SK-N-SH (cell line): ENCODE results near the gene SLC17A5. TPM values are rescaled to one million over a fixed set of nuclear protein-coding genes. Genes with fewer than 3 reads are reported as not detected.

Experiments
- CTCF ChIA-PET: fragments of 300-600, 350-600 bp; formaldehyde crosslinking; extraction: SDS; loops from one replicate; lab custom pipeline; 2021; lab: Yijun Ruan, JAX
- POLR2A ChIA-PET: fragments of 350-600 bp; sonication (Branson Sonifier 250); formaldehyde crosslinking; extraction: SDS; loops from one replicate; lab custom pipeline; 2020; ENCODE audit warnings: antibody characterized with exemption, inconsistent platforms; lab: Yijun Ruan, JAX
- DNase-seq: peaks from one replicate; pipeline ENCODE4 v3.0.0; 2012
- H2AFZ ChIP-seq: fragments of 200-600 bp; sonication (generic); 2 replicates; pipeline ENCODE4 v1.8.1; 2016; ENCODE audit warnings: antibody characterized with exemption, mild to moderate bottlenecking, low read depth
- H3F3A ChIP-seq: fragments of 200-600 bp; sonication (generic); replicated peaks from 2 replicates; pipeline ENCODE3; 2016; ENCODE audit warnings: antibody characterized with exemption, mild to moderate bottlenecking; ENCODE audit not compliant: insufficient read depth
- H3K27ac ChIP-seq, 2 experiments: fragments of 200-500 bp in 1 of 2; fragments of 200-600 bp in 1 of 2; sonication (Bioruptor generic) in 1 of 2; sonication (generic), shearing (Covaris generic) in 1 of 2; 2 replicates each; pipeline versions ENCODE4 v1.5.1 to v1.6.1; 2014 to 2016; ENCODE audit warnings: low read depth in 2 of 2, inconsistent platforms in 1 of 2, low read length in 1 of 2, mild to moderate bottlenecking in 1 of 2, mixed read lengths in 1 of 2
- H3K27me3 ChIP-seq: fragments of 200-600 bp; sonication (generic), shearing (Covaris generic); 2 replicates; pipeline ENCODE4 v1.6.1; 2016; ENCODE audit warnings: mixed run types; ENCODE audit not compliant: insufficient read depth
- H3K36me3 ChIP-seq, 2 experiments: fragments of 200-500 bp in 1 of 2; fragments of 200-600 bp in 1 of 2; sonication (Bioruptor generic) in 1 of 2; sonication (generic) in 1 of 2; replicated peaks in 1 of 2; 2 replicates each; pipeline versions ENCODE3 to v1.5.1; 2014 to 2016; ENCODE audit warnings: low read length in 1 of 2, mild to moderate bottlenecking in 1 of 2; ENCODE audit not compliant: insufficient read depth in 2 of 2, control insufficient read depth in 1 of 2
- H3K4me1 ChIP-seq, 2 experiments: fragments of 200-500 bp in 1 of 2; fragments of 200-600 bp in 1 of 2; sonication (Bioruptor generic) in 1 of 2; sonication (generic), shearing (Covaris generic) in 1 of 2; 2 replicates each; pipeline versions ENCODE4 v1.5.1 to v1.6.1; 2014 to 2016; ENCODE audit warnings: low read depth in 1 of 2, low read length in 1 of 2, mixed run types in 1 of 2; ENCODE audit not compliant: insufficient read depth in 2 of 2, control insufficient read depth in 1 of 2
- H3K4me2 ChIP-seq: fragments of 200-600 bp; sonication (generic), shearing (Covaris generic); 2 replicates; pipeline ENCODE4 v1.6.1; 2017; ENCODE audit warnings: mixed run types
- H3K4me3 ChIP-seq, 2 experiments: fragments of 200-500 bp in 1 of 2; fragments of 200-600 bp in 1 of 2; sonication (Bioruptor generic) in 1 of 2; sonication (generic), shearing (Covaris generic) in 1 of 2; 2 replicates each; pipeline versions ENCODE4 v1.5.1 to v1.8.1; 2014 to 2016; ENCODE audit warnings: low read depth in 2 of 2, inconsistent platforms in 1 of 2, low read length in 1 of 2, mild to moderate bottlenecking in 1 of 2, mixed read lengths in 1 of 2, moderate library complexity in 1 of 2
- H3K79me2 ChIP-seq: fragments of 200-600 bp; sonication (generic); 2 replicates; pipeline ENCODE4 v1.8.1; 2017; ENCODE audit warnings: mild to moderate bottlenecking; ENCODE audit not compliant: insufficient read depth
- H3K9ac ChIP-seq: fragments of 200-600 bp; sonication (generic); 2 replicates; pipeline ENCODE4 v1.6.1; 2017; ENCODE audit warnings: mixed run types
- H3K9me2 ChIP-seq: fragments of 200-600 bp; sonication (generic); 2 replicates; pipeline ENCODE4 v1.6.1; 2017; ENCODE audit warnings: mixed run types
- H3K9me3 ChIP-seq: fragments of 200-600 bp; sonication (generic); 2 replicates; pipeline ENCODE4 v1.6.1; 2017; ENCODE audit warnings: mixed run types, mild to moderate bottlenecking, moderate library complexity
- H4K20me1 ChIP-seq: fragments of 200-600 bp; sonication (generic); 2 replicates; pipeline ENCODE4 v1.6.1; 2017; ENCODE audit warnings: mild to moderate bottlenecking, mixed run types; ENCODE audit not compliant: insufficient read depth
- ELF1 ChIP-seq: IDR thresholded peaks from 2 replicates; pipeline ENCODE4 v1.4.0; 2012
- GATA2 ChIP-seq: sonication (generic); formaldehyde crosslinking; IDR thresholded peaks from 2 replicates; pipeline ENCODE4 v1.5.0; 2020; ENCODE audit warnings: mild to moderate bottlenecking, missing genetic modification reagents
- IRF3 ChIP-seq: fragments of 150-350 bp; IDR thresholded peaks from 2 replicates; pipeline ENCODE4 v1.6.1; 2016; ENCODE audit warnings: mild to moderate bottlenecking, low read depth, low read length
- MEF2A ChIP-seq: IDR thresholded peaks from 2 replicates; pipeline ENCODE4 v1.4.0; 2012; ENCODE audit warnings: low read depth, borderline replicate concordance
- NFIC ChIP-seq: IDR thresholded peaks from 2 replicates; pipeline ENCODE4 v1.4.0; 2012; ENCODE audit warnings: borderline replicate concordance
- NRF1 ChIP-seq: IDR thresholded peaks from 2 replicates; pipeline ENCODE4 v1.6.1; 2012; ENCODE audit warnings: low read depth, mild to moderate bottlenecking, low read length
- PBX3 ChIP-seq: IDR thresholded peaks from 2 replicates; pipeline ENCODE4; 2012
- POLR2AphosphoS5 ChIP-seq: IDR thresholded peaks from 2 replicates; pipeline ENCODE4 v1.6.1; 2012; ENCODE audit warnings: low read depth, low read length
- SIN3A ChIP-seq: IDR thresholded peaks from 2 replicates; pipeline ENCODE4 v1.6.1; 2012; ENCODE audit warnings: low read depth, mild to moderate bottlenecking, low read length, moderate library complexity, borderline replicate concordance
- SMC3 ChIP-seq: IDR thresholded peaks from 2 replicates; pipeline ENCODE4 v1.6.1; 2012; ENCODE audit warnings: low read depth, low read length, improper control_type of control experiment
- TAF1 ChIP-seq: IDR thresholded peaks from 2 replicates; pipeline ENCODE4 v1.6.1; 2012; ENCODE audit warnings: low read depth, mild to moderate bottlenecking, low read length, moderate library complexity, borderline replicate concordance
- TCF12 ChIP-seq: IDR thresholded peaks from 2 replicates; pipeline ENCODE4 v1.4.0; 2012
- WGBS: methylation state at CpG from one replicate; pipeline ENCODE4 v1.1.6; 2017; ENCODE audit warnings: low lambda C conversion rate; 5-methylcytosine and 5-hydroxymethylcytosine counted together
- polyA plus RNA-seq, 3 experiments: library from polyadenylated mRNA; depleted of rRNA; stranded (reverse); fragments of >200 nt; gene quantifications; 2 replicates each; pipeline ENCODE4 v1.2.3, GENCODE V29; 2012

Gene SLC17A5
- polyA plus RNA-seq, 1 of the 3 experiments (the other 2 are of a cell fraction): 9.2 TPM

GRCh38 chr6:73585566-73586415, 68.0 kb downstream of the SLC17A5 start:
- Histone ChIP-seq H3K36me3 (no peaks in the 10 kb centered on the region), H3F3A (peaks cover 25% of the 10 kb centered on the region), H3K9me2 (no peaks in the 10 kb centered on the region), H3K79me2 (no peaks in the 10 kb centered on the region), H4K20me1 (no peaks in the 10 kb centered on the region), H3K4me3 (peak overlapping the region; percentile 7 to 19; a peak in 3 of 4 replicates), H3K27ac (peak overlapping the region; percentile 55 to 89), H2AFZ (peak overlapping the region; percentile 86), H3K27me3 (no peaks in the 10 kb centered on the region), H3K9ac (peak overlapping the region; percentile 69), H3K4me1 (peaks cover 2 to 16% of the 10 kb centered on the region in 2 experiments; a peak in 2 of 4 replicates), H3K9me3 (no peaks in the 10 kb centered on the region), H3K4me2 (peak overlapping the region; percentile 60)
- TF ChIP-seq TCF12: peak; percentile 69
- no peak for TF ChIP-seq SMC3
- peak; percentile 7; the same call in 1 of the 2 replicates for TF ChIP-seq NFIC
- no peak for TF ChIP-seq IRF3
- peak; percentile 27; the same call in 1 of the 2 replicates for TF ChIP-seq TAF1
- 0 out of 2 replicates have a peak, but pooled peaks have one; percentile 7 for TF ChIP-seq ELF1
- TF ChIP-seq MEF2A: 0 out of 2 replicates have a peak, but pooled peaks have one; percentile 11
- TF ChIP-seq POLR2AphosphoS5: peak; percentile 61
- no peak for TF ChIP-seq GATA2 (CRISPR knock-in tag)
- TF ChIP-seq PBX3: peak; percentile 39
- no peak for TF ChIP-seq NRF1
- POLR2A ChIA-PET: no interaction called here
- CTCF ChIA-PET: interaction anchor here (1.0 kb wide), 1 partner anchor 37 kb away, joined by 4 read pairs; no protein-coding TSS in a partner anchor
- WGBS: 7% methylated on average over 3 of the region's 3 CpGs
- no peak for DNase-seq

GRCh38 chr6:73581293-73581692, 72.5 kb downstream of the SLC17A5 start:
- Histone ChIP-seq H3K79me2 (no peaks in the 10 kb centered on the region), H3K4me1 (peaks cover 6 to 28% of the 10 kb centered on the region in 2 experiments; a peak in 3 of 4 replicates), H4K20me1 (no peaks in the 10 kb centered on the region), H3K27ac (peak overlapping the region; percentile 79 to 99; a peak in 3 of 4 replicates), H3K27me3 (no peaks in the 10 kb centered on the region), H3F3A (peaks cover 49% of the 10 kb centered on the region), H3K4me2 (peak overlapping the region; percentile 72; the same call in 1 of the 2 replicates), H3K4me3 (peak overlapping the region in 1 of 2 experiments; percentile 56; a peak in 1 of 4 replicates), H3K36me3 (no peaks in the 10 kb centered on the region), H3K9me3 (no peaks in the 10 kb centered on the region), H3K9ac (peak overlapping the region; percentile 92), H2AFZ (no peak overlapping the region), H3K9me2 (no peaks in the 10 kb centered on the region)
- WGBS: 92% methylated on average over 2 of the region's 2 CpGs
- DNase-seq: no peak
- ChIA-PET POLR2A (no interaction called here), CTCF (interaction anchor here (0.8 kb wide), 1 partner anchor 29 kb away, joined by 3 read pairs; no protein-coding TSS in a partner anchor)
- no peak for TF ChIP-seq NRF1
- no peak for TF ChIP-seq SIN3A
- TF ChIP-seq, all 33 proteins: peak for 0
